ENCODE measurements around the gene RBM10.

Gene RBM10

GRCh38 chrX:47224266-47224895 is 79.4 kb downstream of the RBM10 start:
- TF ChIP-seq POLR2AphosphoS5 (IDR thresholded peaks at IDR 0.05; ENCODE audit: low read depth, low read length) = no peak
- no peak for TF ChIP-seq TAF1 (IDR thresholded peaks at IDR 0.05; ENCODE audit: borderline replicate concordance, insufficient read depth, low read length)
- TF ChIP-seq SIN3A (IDR thresholded peaks at IDR 0.05; ENCODE audit: borderline replicate concordance, insufficient read depth, low read length) = no peak
- no peak for TF ChIP-seq REST (IDR thresholded peaks at IDR 0.05; ENCODE audit: insufficient read depth in 1 of 2, low read depth in 2 of 2, low read length in 2 of 2)
- TF ChIP-seq FOXP2 (optimal IDR thresholded peaks at IDR 0.05; ENCODE audit: borderline replicate concordance, extremely low read depth, extremely low read length, insufficient read depth) = no peak

- no peak for TF ChIP-seq FOXP2 (optimal IDR thresholded peaks at IDR 0.05; ENCODE audit: borderline replicate concordance, extremely low read depth, extremely low read length, insufficient read depth)
- no peak for TF ChIP-seq REST (IDR thresholded peaks at IDR 0.05; ENCODE audit: insufficient read depth in 1 of 2, low read depth in 2 of 2, low read length in 2 of 2)
- TF ChIP-seq TAF1 (IDR thresholded peaks at IDR 0.05; ENCODE audit: borderline replicate concordance, insufficient read depth, low read length) = no peak
- no peak for TF ChIP-seq POLR2AphosphoS5 (IDR thresholded peaks at IDR 0.05; ENCODE audit: low read depth, low read length)
These were observed 79.9 kb downstream of the RBM10 start for GRCh38 chrX:47224896-47225290.

GRCh38 chrX:47226071-47226470 is 81.0 kb downstream of the RBM10 start:
- TF ChIP-seq SIN3A (IDR thresholded peaks at IDR 0.05; ENCODE audit: borderline replicate concordance, insufficient read depth, low read length) = no peak
- TF ChIP-seq FOXP2 (optimal IDR thresholded peaks at IDR 0.05; ENCODE audit: borderline replicate concordance, extremely low read depth, extremely low read length, insufficient read depth) = no peak
- TF ChIP-seq POLR2AphosphoS5 (IDR thresholded peaks at IDR 0.05; ENCODE audit: low read depth, low read length) = no peak
- TF ChIP-seq TAF1 (IDR thresholded peaks at IDR 0.05; ENCODE audit: borderline replicate concordance, insufficient read depth, low read length) = no peak
- TF ChIP-seq REST (IDR thresholded peaks at IDR 0.05; ENCODE audit: insufficient read depth in 1 of 2, low read depth in 2 of 2, low read length in 2 of 2) = no peak

GRCh38 chrX:47226531-47227333 is 81.7 kb downstream of the RBM10 start:
- TF ChIP-seq POLR2AphosphoS5 (IDR thresholded peaks at IDR 0.05; ENCODE audit: low read depth, low read length) (no peak), SIN3A (IDR thresholded peaks at IDR 0.05; ENCODE audit: borderline replicate concordance, insufficient read depth, low read length) (no peak), TAF1 (IDR thresholded peaks at IDR 0.05; ENCODE audit: borderline replicate concordance, insufficient read depth, low read length) (no peak), REST (IDR thresholded peaks at IDR 0.05; ENCODE audit: insufficient read depth in 1 of 2, low read depth in 2 of 2, low read length in 2 of 2) (no peak), FOXP2 (optimal IDR thresholded peaks at IDR 0.05; ENCODE audit: borderline replicate concordance, extremely low read depth, extremely low read length, insufficient read depth) (no peak)

Measured in PFSK-1 (cell line).